Activated CD4-positive, alpha-beta T cell treated with anti-CD3 and anti-CD28 coated beads for 1 hour (primary cell): ENCODE results near the gene PRDM10.
"Not testable (repeated sequence)": the region's sequence is repeated elsewhere in the genome, so short reads cannot be mapped to it uniquely, and the experiment has no call there.

Experiments used
- DNase-seq: peaks from one replicate; pipeline ENCODE4 v3.0.0-alpha.2; 2020

The PRDM10 gene

GRCh38 chr11:130002352-130002845 is at the start of gene PRDM10:
PRDM10 (minus strand) TSS chr11:130002835; CDS start chr11:129960964, 41,871 bp downstream.
- DNase-seq: peak; percentile 88

GRCh38 chr11:130051082-130051481 is 48.4 kb upstream of the PRDM10 start:
- DNase-seq: no peak

- no peak for DNase-seq
Observed at GRCh38 chr11:130050257-130050656, 47.6 kb upstream of the PRDM10 start.

GRCh38 chr11:130049328-130049771 is 46.7 kb upstream of the PRDM10 start:
- DNase-seq: no peak

GRCh38 chr11:130047141-130047540 is 44.5 kb upstream of the PRDM10 start:
- DNase-seq: no peak

GRCh38 chr11:130043575-130043974 is 40.9 kb upstream of the PRDM10 start:
- no peak for DNase-seq

- DNase-seq: no peak
Observed at GRCh38 chr11:130042093-130042591, 39.5 kb upstream of the PRDM10 start.

GRCh38 chr11:130040281-130040940 is 37.8 kb upstream of the PRDM10 start:
- DNase-seq: no peak

- no peak for DNase-seq
Observed at GRCh38 chr11:130037881-130038585, 35.4 kb upstream of the PRDM10 start.

- DNase-seq: no peak
Observed at GRCh38 chr11:130037058-130037457, 34.4 kb upstream of the PRDM10 start.

GRCh38 chr11:130034236-130034635 is 31.6 kb upstream of the PRDM10 start:
- no peak for DNase-seq

GRCh38 chr11:130032931-130033330 is 30.3 kb upstream of the PRDM10 start:
- no peak for DNase-seq

GRCh38 chr11:130031945-130032344 is 29.3 kb upstream of the PRDM10 start:
- no peak for DNase-seq

- no peak for DNase-seq
Observed at GRCh38 chr11:130031056-130031455, 28.4 kb upstream of the PRDM10 start.

GRCh38 chr11:130029137-130029536 is 26.5 kb upstream of the PRDM10 start:
- DNase-seq: no peak

GRCh38 chr11:130025371-130025770 is 22.7 kb upstream of the PRDM10 start:
- no peak for DNase-seq

- no peak for DNase-seq
Observed at GRCh38 chr11:130024361-130024760, 21.7 kb upstream of the PRDM10 start.

GRCh38 chr11:130023204-130023603 is 20.6 kb upstream of the PRDM10 start:
- DNase-seq: no peak

GRCh38 chr11:130022799-130023198 is 20.2 kb upstream of the PRDM10 start:
- DNase-seq: no peak

GRCh38 chr11:130021606-130022005 is 19.0 kb upstream of the PRDM10 start:
- DNase-seq: not testable (repeated sequence)

GRCh38 chr11:130020323-130020722 is 17.7 kb upstream of the PRDM10 start:
- no peak for DNase-seq

- not testable (repeated sequence) for DNase-seq
Observed at GRCh38 chr11:130015846-130016245, 13.2 kb upstream of the PRDM10 start.

GRCh38 chr11:130008326-130008725 is 5.7 kb upstream of the PRDM10 start:
- no peak for DNase-seq

GRCh38 chr11:130006929-130007328 is 4.3 kb upstream of the PRDM10 start:
- DNase-seq: no peak
